Activated CD4-positive, alpha-beta T cell treated with anti-CD3 and anti-CD28 coated beads for 48 hours (primary cell): ENCODE data around the gene KHDC1L.
"Not testable (repeated sequence)": the region's sequence is repeated elsewhere in the genome, so short reads cannot be mapped to it uniquely, and the experiment has no call there.

ENCODE experiments used
- DNase-seq: peaks from one replicate; pipeline ENCODE4 v3.0.0-alpha.2; 2020

The KHDC1L gene, protein sequence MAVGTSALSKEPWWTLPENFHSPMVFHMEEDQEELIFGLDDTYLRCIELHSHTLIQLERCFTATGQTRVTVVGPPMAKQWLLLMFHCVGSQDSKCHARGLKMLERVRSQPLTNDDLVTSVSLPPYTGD

DNA sequence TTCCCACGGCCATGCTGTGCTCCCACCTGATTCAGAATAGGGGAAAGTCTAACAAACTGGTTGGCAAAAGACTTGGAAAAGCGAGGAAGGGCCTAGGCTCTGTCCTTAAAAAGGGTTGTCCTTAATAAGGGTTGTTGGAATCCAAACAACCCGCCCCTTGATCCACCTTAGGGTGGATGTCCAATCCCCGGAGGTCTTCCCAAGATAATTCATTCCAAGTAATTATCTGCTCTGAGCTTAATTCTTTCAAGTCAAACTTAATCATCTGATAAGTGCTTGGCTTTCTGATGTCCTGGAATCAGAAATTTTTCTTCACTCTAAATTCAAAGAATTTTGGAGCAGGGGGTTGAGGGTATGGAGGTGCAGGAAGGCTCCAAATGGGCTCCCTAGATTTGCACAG is at the start of gene KHDC1L:
Gene KHDC1L, minus strand, starts transcription at position 101 of the 400 bp plus-strand sequence. Its CDS starts 88 bp downstream, at position 13.
- DNase-seq, result no peak

DNA sequence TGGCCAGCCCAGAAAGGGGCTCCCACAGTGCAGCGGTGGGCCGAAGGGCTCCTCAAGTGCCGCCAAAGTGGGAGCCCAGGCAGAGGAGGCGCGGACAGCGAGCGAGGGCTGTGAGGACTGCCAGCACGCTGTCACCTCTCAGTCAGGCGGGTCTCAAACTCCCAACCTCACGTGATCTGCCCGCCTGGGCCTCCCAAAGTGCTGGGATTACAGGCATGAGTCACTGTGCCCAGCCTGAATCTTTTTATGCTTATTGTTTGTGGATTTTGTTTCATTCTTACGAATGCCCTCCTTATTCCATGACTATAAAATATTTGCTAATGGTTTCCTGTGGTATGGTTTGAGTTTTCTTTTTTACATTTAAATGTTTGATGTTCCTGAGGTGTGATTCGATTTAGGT is 44.0 kb upstream of the KHDC1L start:
- DNase-seq, result not testable (repeated sequence)

DNA sequence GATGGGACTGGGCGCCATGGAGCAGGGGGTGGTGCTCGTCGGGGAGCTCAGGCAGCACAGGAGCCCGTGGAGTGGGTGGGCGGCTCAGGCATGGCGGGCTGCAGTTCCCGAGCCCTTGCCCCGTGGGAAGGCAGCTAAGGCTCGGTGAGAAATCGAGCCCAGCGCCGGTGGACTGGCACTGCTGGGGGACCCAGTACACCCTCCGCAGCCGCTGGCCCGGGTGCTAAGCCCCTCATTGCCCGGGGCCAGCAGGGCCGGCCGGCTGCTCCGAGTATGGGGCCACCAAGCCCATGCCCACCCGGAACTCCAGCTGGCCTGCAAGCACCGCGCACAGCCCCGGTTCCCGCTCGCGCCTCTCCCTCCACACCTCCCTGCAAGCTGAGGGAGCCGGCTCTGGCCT is 43.6 kb upstream of the KHDC1L start:
- DNase-seq, result not testable (repeated sequence)

GRCh38 chr6:73264446-73264845 is 39.1 kb upstream of the KHDC1L start:
- DNase-seq, result no peak

DNA sequence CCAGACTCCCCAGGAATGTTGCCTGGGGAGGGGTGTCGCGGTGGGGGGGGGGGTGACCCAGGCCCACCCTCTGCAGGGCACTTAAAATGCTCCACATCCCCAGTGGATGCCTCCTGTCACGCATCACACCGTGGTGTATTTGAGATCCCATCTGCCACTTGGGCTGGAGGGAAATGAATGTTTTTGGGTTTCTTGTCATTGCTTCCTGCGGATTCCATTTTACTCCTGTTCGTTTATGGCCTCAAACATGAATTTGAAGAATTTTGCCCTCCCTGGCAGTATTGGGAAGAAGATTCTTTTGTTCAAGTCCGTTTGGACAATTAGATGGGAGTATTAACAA is 38.2 kb upstream of the KHDC1L start:
- no peak for DNase-seq

DNA sequence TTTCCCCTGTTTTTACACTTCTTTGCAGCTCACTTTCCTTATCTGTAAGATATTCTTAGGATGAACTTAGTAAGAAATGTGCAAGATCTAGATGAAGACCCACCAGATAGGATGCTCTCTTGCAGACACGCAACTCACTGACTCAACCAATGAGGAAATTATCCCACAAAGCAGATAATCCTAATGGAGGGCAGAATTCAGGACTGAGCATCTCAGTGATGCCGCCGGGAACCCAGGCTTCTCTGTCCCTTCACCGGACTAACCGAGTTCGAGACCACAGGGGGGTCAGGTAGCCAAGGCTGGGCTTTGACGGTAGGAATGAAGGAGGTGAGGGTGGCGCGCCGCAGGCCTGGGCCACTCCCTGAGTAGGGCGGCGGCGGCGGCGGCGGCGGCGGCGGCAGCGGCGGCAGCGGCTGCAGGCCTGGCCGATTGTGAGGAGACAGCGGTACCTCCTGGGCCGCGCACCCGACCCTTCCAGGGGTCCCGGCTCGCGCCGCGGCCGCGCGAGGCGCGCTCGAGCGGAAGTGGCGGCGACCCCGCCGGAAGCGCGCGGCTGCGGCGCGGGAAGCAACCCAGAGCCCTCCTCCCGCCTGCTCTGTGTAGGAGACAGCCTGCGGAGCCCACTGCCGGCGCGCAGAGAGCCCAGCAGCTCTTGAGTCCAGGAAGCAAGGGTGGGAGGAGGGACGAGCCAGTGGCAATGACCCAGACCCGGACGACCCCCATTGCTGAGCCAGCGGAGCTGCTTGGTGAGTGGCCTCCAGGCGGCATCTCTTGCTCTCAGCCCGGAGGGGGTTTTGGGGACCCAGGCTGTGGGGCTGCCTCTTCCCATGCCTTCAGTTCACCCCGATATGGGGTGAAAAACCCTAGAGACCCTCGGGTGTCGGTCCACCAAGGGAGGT is 37.6 kb upstream of the KHDC1L start, which contains the start of gene KHDC1:
Gene KHDC1, minus strand, starts transcription at position 526 of the 899 bp plus-strand sequence. CDS start 20,679 bp downstream, outside the sequence.
- DNase-seq, result peak; percentile 70

- no peak for DNase-seq
Observed at GRCh38 chr6:73258721-73259120, 33.4 kb upstream of the KHDC1L start.

GRCh38 chr6:73254323-73254722 is 29.0 kb upstream of the KHDC1L start:
- DNase-seq, result not testable (repeated sequence)

GRCh38 chr6:73252703-73253102 is 27.4 kb upstream of the KHDC1L start:
- DNase-seq, result no peak

DNA sequence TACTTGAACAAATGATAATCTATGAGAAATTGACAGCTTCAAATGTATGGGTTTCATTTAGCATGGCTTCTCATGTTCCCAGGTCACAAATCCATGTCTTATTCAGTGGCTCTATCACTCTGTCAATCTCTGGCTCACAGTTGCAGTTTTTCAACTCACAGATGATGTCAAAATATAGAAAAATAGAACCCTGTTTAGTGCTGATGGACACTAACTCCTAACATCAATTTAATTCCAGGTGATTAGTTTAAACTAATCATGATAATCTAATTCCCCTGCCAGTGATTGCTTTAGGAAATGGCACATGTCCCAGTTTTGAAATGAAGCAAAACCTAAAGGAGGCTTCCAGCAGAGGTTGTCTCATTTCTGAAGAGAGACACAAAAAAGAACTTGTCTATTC is 24.7 kb upstream of the KHDC1L start:
- no peak for DNase-seq

DNA sequence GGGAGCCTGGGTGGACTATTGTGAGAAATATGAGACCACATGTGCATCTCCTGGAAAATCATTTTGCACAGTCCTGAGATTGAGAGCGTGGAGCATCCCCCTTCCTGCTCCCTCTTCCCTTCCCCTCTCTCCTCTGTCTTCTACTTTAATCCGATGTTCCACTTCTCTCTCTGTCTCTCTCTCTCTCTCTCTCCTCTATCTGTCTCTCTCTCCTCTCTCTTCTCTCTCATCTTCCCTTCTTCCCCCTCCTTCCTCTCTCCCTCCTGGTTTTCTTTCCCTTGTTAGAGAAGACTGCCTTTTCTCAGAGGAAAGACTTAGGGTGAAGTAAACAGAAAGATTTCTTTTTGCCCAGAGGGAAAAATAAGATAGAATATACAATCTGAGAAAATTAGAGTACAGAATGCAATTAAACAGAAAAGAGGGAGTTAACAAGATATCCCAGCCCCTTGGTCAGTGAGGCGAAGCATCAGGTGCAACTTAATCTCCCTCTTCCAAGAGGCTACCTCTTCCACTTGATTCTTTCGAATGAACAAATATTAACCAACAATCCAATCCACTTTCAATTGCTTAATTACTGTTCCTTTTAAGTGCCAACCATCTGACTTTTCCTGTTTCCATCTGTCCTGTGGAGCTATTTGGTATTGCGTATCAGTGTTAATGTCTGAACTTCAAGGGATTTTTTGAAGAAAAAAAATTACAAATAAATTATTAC is 23.1 kb upstream of the KHDC1L start:
- no peak for DNase-seq

DNA sequence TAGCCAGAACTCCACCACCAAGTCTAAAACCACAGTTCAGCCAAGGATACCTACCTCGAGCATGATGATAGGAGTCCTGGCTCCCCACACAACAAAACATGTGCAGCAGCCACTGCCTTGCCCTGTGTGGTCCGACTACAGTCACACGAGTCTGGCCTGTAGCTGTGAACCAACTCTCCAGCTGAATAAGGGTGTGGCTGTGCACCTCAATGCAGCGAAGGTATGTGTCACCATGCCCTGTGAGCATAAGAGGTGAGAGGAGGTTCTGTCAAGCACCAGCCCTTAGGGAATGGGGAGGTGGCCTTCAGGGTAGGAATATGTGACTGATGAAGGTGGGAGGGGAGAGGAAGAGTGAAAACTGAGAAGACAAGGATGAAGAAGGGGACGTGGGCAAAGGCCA is 16.7 kb upstream of the KHDC1L start:
- no peak for DNase-seq

- no peak for DNase-seq
Observed at GRCh38 chr6:73240730-73241129, 15.4 kb upstream of the KHDC1L start.

GRCh38 chr6:73236144-73236750 is 11.0 kb upstream of the KHDC1L start:
- no peak for DNase-seq

DNA sequence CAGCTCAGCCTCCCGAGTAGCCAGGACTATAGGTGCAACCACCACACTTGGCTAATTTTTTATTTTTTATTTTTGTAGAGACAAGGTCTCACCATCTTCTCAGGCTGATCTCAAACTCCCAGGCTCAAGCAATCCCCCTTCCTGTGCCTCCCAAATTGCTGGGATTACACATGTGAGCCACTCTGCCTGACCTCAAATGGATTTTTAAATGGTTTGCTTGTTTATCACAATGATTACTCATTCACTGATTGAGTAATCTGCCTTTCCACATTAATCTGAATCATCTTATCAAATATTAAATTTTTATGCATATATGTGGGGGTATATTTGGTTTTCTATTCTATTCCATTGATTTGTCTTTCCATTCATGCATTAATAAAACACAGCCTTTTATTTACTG is 9.4 kb upstream of the KHDC1L start:
- DNase-seq, result no peak

DNA sequence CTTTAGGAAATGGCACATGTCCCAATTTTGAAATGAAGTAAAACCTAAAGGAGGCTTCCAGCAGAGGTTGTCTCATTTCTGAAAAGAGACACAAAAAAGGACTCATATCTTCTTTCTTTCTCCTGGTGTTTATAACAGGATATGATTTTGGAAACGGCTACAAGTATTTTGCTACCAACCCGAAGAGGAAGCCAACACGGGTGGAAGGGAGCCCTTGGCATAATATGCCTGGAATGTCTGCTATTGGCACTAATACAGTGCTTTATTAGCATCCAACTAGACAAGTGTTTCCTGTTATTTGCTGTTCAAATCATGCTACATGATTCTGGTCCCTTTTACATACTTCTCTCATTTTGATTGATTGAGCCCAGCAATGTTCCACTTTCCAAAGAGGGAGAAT is 8.7 kb upstream of the KHDC1L start:
- DNase-seq, result not testable (repeated sequence)

GRCh38 chr6:73233048-73233447 is 7.8 kb upstream of the KHDC1L start:
- DNase-seq, result no peak

DNA sequence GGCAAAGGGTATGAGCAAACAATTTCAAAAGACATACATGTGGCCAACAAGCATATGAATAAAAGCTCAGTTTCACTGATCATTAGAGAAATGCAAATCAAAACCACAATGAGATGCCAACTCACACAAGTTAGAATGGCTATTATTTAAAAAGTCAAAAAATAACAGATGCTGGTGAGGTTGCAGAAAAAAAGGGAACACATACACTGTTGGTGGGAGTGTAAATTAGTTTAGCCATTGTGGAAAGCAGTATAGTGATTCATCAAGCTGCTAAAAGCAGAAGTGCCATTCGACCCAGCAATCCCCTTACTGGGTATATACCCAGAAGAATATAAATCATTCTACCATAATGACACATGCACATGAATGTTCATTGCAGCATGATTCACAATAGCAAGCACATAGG is 6.7 kb upstream of the KHDC1L start:
- DNase-seq, result no peak

DNA sequence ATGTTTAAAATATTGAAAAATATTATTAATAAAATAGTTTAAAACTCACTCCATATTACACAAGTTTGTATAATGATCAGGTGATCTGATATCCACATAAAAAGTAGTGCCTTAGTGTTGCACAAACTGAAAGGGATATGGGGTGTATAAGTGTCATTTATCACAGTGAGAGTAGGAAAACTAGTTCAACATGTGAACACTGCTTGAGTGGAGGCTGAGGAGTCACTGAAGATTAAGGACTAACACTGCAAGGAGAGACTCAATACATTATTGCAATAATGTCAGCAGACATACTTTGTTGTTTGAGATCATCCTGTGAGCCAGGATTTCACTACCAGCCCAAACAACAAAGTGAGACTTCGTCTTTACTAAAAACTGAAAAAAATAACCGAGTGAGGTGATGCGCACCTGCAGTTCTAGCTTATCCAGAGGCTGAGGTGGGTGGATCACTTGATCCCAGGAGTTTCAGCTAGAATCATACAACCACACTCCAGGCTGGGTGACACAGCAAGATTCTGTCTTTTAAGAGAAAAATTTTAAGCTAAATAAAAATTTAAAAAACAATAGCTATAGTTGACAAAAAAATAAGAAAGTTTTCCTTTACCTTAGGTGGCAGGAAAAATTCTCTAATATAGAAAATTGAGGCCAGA is 2.4 kb upstream of the KHDC1L start:
- no peak for DNase-seq

- DNase-seq, result no peak
Observed at GRCh38 chr6:73216859-73217258, 8.4 kb downstream of the KHDC1L start.

DNA sequence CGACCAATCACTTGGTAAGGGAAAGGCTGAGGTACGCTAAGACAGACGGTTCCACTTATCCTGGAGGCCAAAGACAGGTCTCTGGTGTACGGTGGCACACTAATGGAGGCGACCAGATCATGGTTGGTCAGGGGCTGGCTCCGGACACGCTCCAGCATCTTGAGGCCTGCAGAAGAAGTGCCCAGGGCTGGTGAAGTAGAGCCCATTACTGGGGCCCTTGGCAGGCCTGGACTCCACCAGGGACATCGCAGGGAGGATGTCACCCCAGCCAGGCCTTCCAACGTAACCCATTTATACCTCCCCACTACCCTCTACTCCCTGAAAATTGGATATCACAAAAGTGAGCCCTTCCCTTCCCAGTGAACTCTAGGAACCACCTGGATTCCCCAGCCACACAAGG is 16.2 kb downstream of the KHDC1L start:
- DNase-seq, result no peak

- no peak for DNase-seq
Observed at GRCh38 chr6:73207221-73207837, 18.0 kb downstream of the KHDC1L start.
